WTC11 (cell line): ENCODE results near the gene ZDHHC24. TPM values are rescaled to one million over a fixed set of nuclear protein-coding genes. Genes with fewer than 3 reads are reported as not detected.

Source experiments
- ATAC-seq: fragments of 200-7000 bp; cut with Tn5 transposase; 2 replicates; pipeline ENCODE4 v1.10.0; 2021; ENCODE audit warnings: mild to moderate bottlenecking, moderate library complexity
- CTCF ChIA-PET: fragments of 300-600 bp; sonication (Branson Sonifier 250); formaldehyde crosslinking; loops from one replicate; lab custom pipeline; 2021; ENCODE audit warnings: antibody characterized with exemption; lab: Charles Lee
- POLR2A ChIA-PET: fragments of 350-600 bp; sonication (Branson Sonifier 250); formaldehyde crosslinking; loops from one replicate; lab custom pipeline; 2021; ENCODE audit warnings: antibody characterized with exemption; lab: Charles Lee
- DNase-seq: peaks from one replicate; pipeline ENCODE4 v3.0.0; 2021; ENCODE audit warnings: low spot score
- H3K27ac Mint-ChIP-seq: 2 replicates; pipeline ENCODE4 v1.8.0; 2021; ENCODE audit warnings: mixed read lengths
- H3K27me3 Mint-ChIP-seq: 2 replicates; pipeline ENCODE4 v1.8.0; 2021; ENCODE audit warnings: low read depth, mild to moderate bottlenecking, moderate library complexity, mixed read lengths
- H3K36me3 Mint-ChIP-seq: 2 replicates; pipeline ENCODE4 v1.8.0; 2021; ENCODE audit warnings: mixed read lengths
- H3K4me1 Mint-ChIP-seq: 2 replicates; pipeline ENCODE4 v1.8.0; 2022; ENCODE audit warnings: mixed read lengths
- H3K4me3 Mint-ChIP-seq: 2 replicates; pipeline ENCODE4 v1.8.0; 2021; ENCODE audit warnings: mild to moderate bottlenecking, moderate library complexity, mixed read lengths
- H3K9me3 Mint-ChIP-seq: 2 replicates; pipeline ENCODE4 v1.8.0; 2021; ENCODE audit warnings: mixed read lengths
- CTCF ChIP-seq: fragments of 200-600 bp; IDR thresholded peaks from 2 replicates; pipeline ENCODE4 v1.8.0; 2022; ENCODE audit warnings: antibody characterized with exemption
- E2F5 ChIP-seq: sonication (generic); formaldehyde crosslinking; IDR thresholded peaks from 2 replicates; pipeline ENCODE4 v1.8.1; 2022; ENCODE audit warnings: mild to moderate bottlenecking, moderate library complexity, missing genetic modification reagents
- FOXK1 ChIP-seq: sonication (generic); formaldehyde crosslinking; IDR thresholded peaks from 2 replicates; pipeline ENCODE4 v1.8.0; 2022; ENCODE audit warnings: mild to moderate bottlenecking, moderate library complexity, missing genetic modification reagents
- GABPB1 ChIP-seq: sonication (generic); formaldehyde crosslinking; IDR thresholded peaks from 2 replicates; pipeline ENCODE4 v1.8.1; 2023; ENCODE audit warnings: mild to moderate bottlenecking, missing genetic modification reagents
- IRF2 ChIP-seq: sonication (generic); formaldehyde crosslinking; IDR thresholded peaks from 2 replicates; pipeline ENCODE4 v1.8.0; 2022; ENCODE audit warnings: low read depth, missing genetic modification reagents, borderline replicate concordance
- MXD4 ChIP-seq: fragments of 250-450 bp; sonication (Bioruptor Pico); IDR thresholded peaks from 2 replicates; pipeline ENCODE4 v1.8.0; 2021; ENCODE audit warnings: mild to moderate bottlenecking, moderate library complexity, borderline replicate concordance
- NR3C1 ChIP-seq: sonication (generic); formaldehyde crosslinking; conservative IDR thresholded peaks from 2 replicates; pipeline ENCODE4 v1.8.1; 2023; ENCODE audit warnings: low read depth, mild to moderate bottlenecking, missing genetic modification reagents
- PREB ChIP-seq: sonication (generic); formaldehyde crosslinking; IDR thresholded peaks from 2 replicates; pipeline ENCODE4 v1.8.1; 2022; ENCODE audit warnings: mild to moderate bottlenecking, missing genetic modification reagents, moderate library complexity, borderline replicate concordance
- RORB ChIP-seq: fragments of 250-450 bp; sonication (Bioruptor Pico); IDR thresholded peaks from 2 replicates; pipeline ENCODE4 v1.9.0; 2021; ENCODE audit warnings: mild to moderate bottlenecking
- TCF7 ChIP-seq: sonication (generic); formaldehyde crosslinking; IDR thresholded peaks from 2 replicates; pipeline ENCODE4 v1.8.0; 2022; ENCODE audit warnings: mild to moderate bottlenecking, low read depth, missing genetic modification reagents, moderate library complexity
- TP53 ChIP-seq: sonication (generic); formaldehyde crosslinking; IDR thresholded peaks from 2 replicates; pipeline ENCODE4 v1.8.1; 2023; ENCODE audit warnings: mild to moderate bottlenecking, missing genetic modification reagents
- ZBTB21 ChIP-seq: sonication (generic); formaldehyde crosslinking; IDR thresholded peaks from 2 replicates; pipeline ENCODE4 v1.8.1; 2023; ENCODE audit warnings: mild to moderate bottlenecking, missing genetic modification reagents, borderline replicate concordance
- ZNF121 ChIP-seq: sonication (generic); formaldehyde crosslinking; IDR thresholded peaks from 2 replicates; pipeline ENCODE4 v1.8.0; 2023; ENCODE audit warnings: missing genetic modification reagents
- ZNF219 ChIP-seq: sonication (generic); formaldehyde crosslinking; IDR thresholded peaks from 2 replicates; pipeline ENCODE4 v1.8.0; 2023; ENCODE audit warnings: missing genetic modification reagents, mild to moderate bottlenecking, borderline replicate concordance
- ZNF232 ChIP-seq: sonication (generic); formaldehyde crosslinking; IDR thresholded peaks from 2 replicates; pipeline ENCODE4 v1.8.0; 2022; ENCODE audit warnings: mild to moderate bottlenecking, missing genetic modification reagents
- total RNA-seq: library from RNA; stranded (reverse); gene quantifications from 3 replicates; pipeline ENCODE4 v1.2.3, GENCODE V29; 2021
- TF ChIP-seq, protein P1 (sequence below): sonication (generic); formaldehyde crosslinking; IDR thresholded peaks from 2 replicates; pipeline ENCODE4 v1.8.1; 2022; ENCODE audit warnings: low read depth, missing genetic modification reagents, borderline replicate concordance
- TF ChIP-seq, protein P2 (sequence below): fragments of 250-450 bp; sonication (Bioruptor Pico); conservative IDR thresholded peaks from 2 replicates; pipeline ENCODE4 v1.9.0; 2021; ENCODE audit warnings: mild to moderate bottlenecking

ZDHHC24 gene
- total RNA-seq, 1 experiment from 2014 or later: 14.8 TPM

DNA sequence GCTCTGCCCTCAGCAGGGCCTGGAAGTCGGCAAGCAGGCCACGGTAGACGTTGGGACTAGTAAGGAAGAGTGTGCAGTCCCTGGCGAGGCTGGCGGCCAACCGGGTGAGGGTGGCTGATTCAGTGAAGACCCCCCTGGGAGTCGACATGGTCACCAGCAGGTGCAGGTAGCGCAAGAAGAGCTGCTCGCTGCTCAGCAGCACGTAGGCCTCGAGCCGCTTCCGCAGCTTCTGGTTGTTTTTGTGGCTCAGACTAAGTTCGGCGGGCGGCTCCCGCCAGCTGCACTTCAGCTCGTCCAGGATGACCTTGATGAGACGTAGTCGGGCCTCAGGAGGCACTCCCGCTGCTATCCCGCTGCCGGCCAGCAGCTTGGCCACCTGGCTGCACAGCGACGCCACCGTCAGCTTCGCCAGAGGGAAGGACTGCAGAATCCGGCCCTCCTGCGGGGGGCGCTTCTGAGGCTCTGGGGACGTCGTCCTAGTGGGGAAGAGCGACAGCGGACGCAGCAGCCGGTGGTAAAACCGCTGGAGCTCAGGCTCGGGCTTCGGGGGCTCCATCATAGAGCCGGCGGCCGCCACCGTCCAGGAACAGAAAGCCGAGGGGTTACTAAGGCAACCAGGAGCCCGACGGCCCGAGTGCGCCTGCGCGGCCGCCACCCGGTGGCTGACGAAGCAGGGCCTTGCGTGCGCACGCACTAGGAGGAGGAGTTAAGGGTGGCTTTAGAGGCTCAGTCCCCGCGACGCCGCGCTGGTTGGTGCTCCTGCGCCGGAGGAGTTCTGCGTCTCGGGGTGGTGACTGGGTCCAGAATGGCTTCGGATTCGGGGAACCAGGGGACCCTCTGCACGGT, 46.8 kb upstream of the ZDHHC24 start, which contains the start of the genes CCDC87 and CCS (continued):
- TF ChIP-seq E2F5 (CRISPR knock-in tag): peak; percentile 90; the same call in 1 of the 2 replicates
- TF ChIP-seq CTCF: peak; percentile 32
- TF ChIP-seq ZNF232 (CRISPR knock-in tag): peak; percentile 73
- peak; percentile 77 for TF ChIP-seq FOXK1 (CRISPR knock-in tag)
- TF ChIP-seq, protein P1, sequence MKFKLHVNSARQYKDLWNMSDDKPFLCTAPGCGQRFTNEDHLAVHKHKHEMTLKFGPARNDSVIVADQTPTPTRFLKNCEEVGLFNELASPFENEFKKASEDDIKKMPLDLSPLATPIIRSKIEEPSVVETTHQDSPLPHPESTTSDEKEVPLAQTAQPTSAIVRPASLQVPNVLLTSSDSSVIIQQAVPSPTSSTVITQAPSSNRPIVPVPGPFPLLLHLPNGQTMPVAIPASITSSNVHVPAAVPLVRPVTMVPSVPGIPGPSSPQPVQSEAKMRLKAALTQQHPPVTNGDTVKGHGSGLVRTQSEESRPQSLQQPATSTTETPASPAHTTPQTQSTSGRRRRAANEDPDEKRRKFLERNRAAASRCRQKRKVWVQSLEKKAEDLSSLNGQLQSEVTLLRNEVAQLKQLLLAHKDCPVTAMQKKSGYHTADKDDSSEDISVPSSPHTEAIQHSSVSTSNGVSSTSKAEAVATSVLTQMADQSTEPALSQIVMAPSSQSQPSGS (CRISPR knock-in tag): no peak
- TF ChIP-seq RORB (CRISPR knock-in tag): no peak
- no peak for TF ChIP-seq ZNF121 (CRISPR knock-in tag)
- peak; percentile 96 for TF ChIP-seq TP53 (CRISPR knock-in tag)

DNA sequence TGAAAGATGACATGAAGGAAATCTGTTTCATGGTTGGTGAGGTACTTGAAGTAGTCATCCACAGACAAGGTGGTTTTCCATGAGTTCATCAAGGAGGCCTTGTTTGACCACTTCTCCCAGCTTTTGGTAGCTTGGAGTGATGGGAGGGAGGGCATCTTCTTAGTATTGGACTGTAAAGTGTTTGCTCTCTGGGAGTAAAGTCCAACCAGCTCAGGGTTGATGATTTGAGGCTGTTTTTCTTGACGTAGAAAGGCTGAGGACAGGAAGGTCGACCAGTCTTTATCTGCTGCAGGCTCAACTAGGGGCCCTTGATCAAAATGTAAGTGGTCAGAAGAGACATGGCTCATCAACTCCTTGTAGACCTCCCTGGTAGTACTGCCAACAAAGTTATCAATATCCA, 45.3 kb upstream of the ZDHHC24 start:
- Mint-ChIP-seq H3K36me3 (peaks cover 18% of the 10 kb centered on the region), H3K4me1 (peaks cover 11% of the 10 kb centered on the region), H3K27ac (no peak overlapping the region), H3K4me3 (no peak overlapping the region), H3K9me3 (peaks cover 28% of the 10 kb centered on the region), H3K27me3 (peaks cover 49% of the 10 kb centered on the region)
- ATAC-seq (no peak), DNase-seq (no peak)
- TF ChIP-seq ZNF219 (CRISPR knock-in tag) (no peak), PREB (CRISPR knock-in tag) (no peak), IRF2 (CRISPR knock-in tag) (no peak), GABPB1 (no peak), MXD4 (CRISPR knock-in tag) (no peak), E2F5 (CRISPR knock-in tag) (no peak), RORB (CRISPR knock-in tag) (no peak), ZBTB21 (no peak), TCF7 (CRISPR knock-in tag) (no peak), NR3C1 (CRISPR knock-in tag) (no peak)
- TF ChIP-seq, protein P2, sequence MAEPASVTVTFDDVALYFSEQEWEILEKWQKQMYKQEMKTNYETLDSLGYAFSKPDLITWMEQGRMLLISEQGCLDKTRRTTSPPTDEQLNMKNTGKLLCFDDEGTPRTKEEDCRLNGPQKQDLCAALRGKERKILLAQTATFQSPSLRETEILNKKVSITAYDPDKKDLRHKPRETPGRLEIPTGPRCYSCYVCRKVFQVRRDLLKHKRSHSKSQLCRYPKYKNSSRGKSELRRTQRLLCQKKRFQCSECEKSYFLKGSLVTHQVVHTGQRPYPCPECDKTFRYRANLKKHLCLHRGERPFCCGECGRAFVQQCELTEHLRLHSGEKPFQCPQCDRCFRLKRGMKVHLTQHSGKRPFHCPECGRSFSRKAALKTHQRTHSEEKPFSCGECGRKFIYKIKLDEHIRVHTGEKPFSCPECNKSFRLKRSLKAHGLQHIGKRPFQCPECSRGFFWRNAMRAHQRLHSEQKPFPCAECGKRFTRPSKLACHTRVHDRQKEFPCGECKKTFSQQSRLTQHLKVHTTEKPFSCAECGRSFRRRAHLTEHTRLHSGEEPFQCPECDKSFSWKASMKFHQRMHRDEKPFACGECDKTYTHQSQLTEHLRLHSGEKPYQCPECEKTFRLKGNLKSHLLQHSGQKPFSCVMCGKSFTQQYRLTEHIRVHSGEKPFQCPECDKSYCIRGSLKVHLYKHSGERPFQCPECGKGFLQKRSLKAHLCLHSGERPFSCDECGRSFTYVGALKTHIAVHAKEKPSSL (CRISPR knock-in tag): no peak
- ChIA-PET CTCF (interaction anchor here (0.6 kb wide), 1 partner anchor 23 kb away, joined by 4 read pairs; no protein-coding TSS in a partner anchor), POLR2A (interaction anchor here (0.7 kb wide), 1 partner anchor 47 kb away, joined by 4 read pairs; no protein-coding TSS in a partner anchor)
